GM18907 (cell line): ENCODE data around the gene SMIM14.
"Not testable (repeated sequence)": the region's sequence is repeated elsewhere in the genome, so short reads cannot be mapped to it uniquely, and the experiment has no call there.

ENCODE experiments used
- ATAC-seq: cut with Tn5 transposase; IDR thresholded peaks from one replicate; pipeline ENCODE4 v1.9.1; 2021; ENCODE audit warnings: mild to moderate bottlenecking, moderate library complexity; ENCODE audit not compliant: unreplicated experiment

The SMIM14 gene

GRCh38 chr4:39638354-39639239 is at the start of gene SMIM14:
TSS of gene SMIM14 (minus strand) at chr4:39638865. CDS start at chr4:39605145, 33,720 bp downstream.
- ATAC-seq, result peak; percentile 75

GRCh38 chr4:39687014-39687413 is 48.3 kb upstream of the SMIM14 start:
- no peak for ATAC-seq

GRCh38 chr4:39685990-39686389 is 47.3 kb upstream of the SMIM14 start:
- no peak for ATAC-seq

- ATAC-seq, result peak; percentile 63
Measured at GRCh38 chr4:39682138-39682537, 43.5 kb upstream of the SMIM14 start.

GRCh38 chr4:39681003-39681402 is 42.3 kb upstream of the SMIM14 start:
- not testable (repeated sequence) for ATAC-seq

GRCh38 chr4:39675681-39676080 is 37.0 kb upstream of the SMIM14 start:
- not testable (repeated sequence) for ATAC-seq

GRCh38 chr4:39670296-39670695 is 31.6 kb upstream of the SMIM14 start:
- not testable (repeated sequence) for ATAC-seq

GRCh38 chr4:39668887-39669286 is 30.2 kb upstream of the SMIM14 start:
- ATAC-seq, result no peak

GRCh38 chr4:39667706-39668105 is 29.0 kb upstream of the SMIM14 start:
- no peak for ATAC-seq

- ATAC-seq, result no peak
Measured at GRCh38 chr4:39664828-39665731, 26.4 kb upstream of the SMIM14 start.

GRCh38 chr4:39662683-39663082 is 24.0 kb upstream of the SMIM14 start:
- no peak for ATAC-seq

GRCh38 chr4:39660757-39661156 is 22.1 kb upstream of the SMIM14 start:
- ATAC-seq, result no peak

- no peak for ATAC-seq
Measured at GRCh38 chr4:39660045-39660444, 21.4 kb upstream of the SMIM14 start.

GRCh38 chr4:39658756-39659155 is 20.1 kb upstream of the SMIM14 start:
- no peak for ATAC-seq

GRCh38 chr4:39657465-39657864 is 18.8 kb upstream of the SMIM14 start:
- peak; percentile 70 for ATAC-seq

GRCh38 chr4:39656638-39657037 is 18.0 kb upstream of the SMIM14 start:
- ATAC-seq, result not testable (repeated sequence)

- ATAC-seq, result peak; percentile 38
Measured at GRCh38 chr4:39655876-39656275, 17.2 kb upstream of the SMIM14 start.

GRCh38 chr4:39655211-39655610 is 16.5 kb upstream of the SMIM14 start:
- ATAC-seq, result no peak

GRCh38 chr4:39651586-39651985 is 12.9 kb upstream of the SMIM14 start:
- ATAC-seq, result not testable (repeated sequence)

GRCh38 chr4:39649639-39650265 is 11.1 kb upstream of the SMIM14 start:
- no peak for ATAC-seq
